ENCODE results near the gene ST8SIA1.
"Not testable (repeated sequence)": the region's sequence is repeated elsewhere in the genome, so short reads cannot be mapped to it uniquely, and the experiment has no call there.

ST8SIA1 gene

GRCh38 chr12:22334410-22335100 is at the start of gene ST8SIA1:
Gene ST8SIA1 (minus strand): TSS chr12:22334707. CDS start chr12:22334232, 475 bp downstream.
- no peak for DNase-seq

DNA sequence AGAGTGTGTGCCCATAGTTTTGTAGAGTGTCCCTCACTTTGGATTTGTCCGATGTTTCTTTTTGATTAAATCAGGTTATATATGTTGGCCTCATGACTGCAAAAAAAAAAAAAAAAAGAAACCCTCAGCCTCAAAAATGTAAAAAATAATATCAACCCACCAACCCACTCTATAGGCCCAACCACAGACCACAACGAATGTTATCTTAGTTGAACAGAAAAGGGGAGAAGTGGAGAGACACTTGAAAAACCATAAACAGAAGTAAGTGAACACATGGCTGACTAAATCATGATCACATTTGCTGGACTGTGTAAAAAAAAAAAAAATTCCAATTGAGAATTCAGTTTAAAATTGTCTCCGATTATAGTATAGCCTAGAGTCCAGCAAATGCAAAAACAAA is 45.5 kb upstream of the ST8SIA1 start:
- DNase-seq, result no peak

- no peak for DNase-seq
Measured at GRCh38 chr12:22377731-22378496, 43.4 kb upstream of the ST8SIA1 start.

DNA sequence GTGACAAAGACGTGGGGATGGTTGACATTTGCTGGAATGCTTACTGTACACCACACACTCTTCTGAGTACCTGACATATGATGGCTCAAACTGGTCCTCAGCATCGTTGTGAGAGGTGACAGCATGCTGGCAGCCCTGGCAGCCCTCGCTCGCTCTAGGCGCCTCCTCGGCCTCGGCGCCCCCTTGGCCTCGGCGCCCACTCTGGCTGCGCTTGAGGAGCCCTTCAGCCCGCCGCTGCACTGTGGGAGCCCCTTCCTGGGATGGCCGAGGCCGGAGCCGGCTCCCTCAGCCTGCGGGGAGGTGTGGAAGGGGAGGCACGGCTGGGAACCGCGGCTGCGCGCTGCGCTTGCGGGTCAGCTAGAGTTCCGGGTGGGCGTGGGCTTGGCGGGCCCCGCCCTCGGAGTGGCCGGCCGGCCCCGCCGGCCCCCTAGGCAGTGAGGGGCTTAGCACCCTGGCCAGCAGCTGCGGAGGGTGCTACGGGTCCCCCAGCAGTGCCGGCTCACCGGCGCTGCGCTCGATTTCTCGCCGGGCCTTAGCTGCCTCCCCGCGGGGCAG is 42.2 kb upstream of the ST8SIA1 start:
- not testable (repeated sequence) for DNase-seq

GRCh38 chr12:22374508-22374907 is 40.0 kb upstream of the ST8SIA1 start:
- no peak for DNase-seq

GRCh38 chr12:22372277-22372837 is 37.9 kb upstream of the ST8SIA1 start:
- DNase-seq, result no peak

DNA sequence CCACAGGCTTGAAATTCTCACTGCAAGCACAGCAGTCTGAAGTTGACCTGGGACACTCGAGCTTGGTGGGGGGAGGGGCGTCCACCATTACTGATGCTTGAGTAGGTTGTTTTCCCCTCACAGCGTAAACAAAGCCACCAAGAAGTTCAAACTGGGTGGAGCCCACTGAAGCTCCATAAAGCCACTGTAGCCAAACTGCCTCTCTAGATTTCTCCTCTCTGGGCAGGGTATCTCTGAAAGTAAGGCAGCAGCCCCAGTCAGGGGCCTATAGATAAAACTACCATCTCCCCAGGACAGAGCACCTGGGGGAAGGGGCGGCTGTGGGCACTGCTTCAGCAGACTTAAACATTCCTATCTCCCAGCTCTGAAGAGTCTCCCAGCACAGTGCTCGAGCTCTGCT is 31.7 kb upstream of the ST8SIA1 start:
- DNase-seq, result no peak

DNA sequence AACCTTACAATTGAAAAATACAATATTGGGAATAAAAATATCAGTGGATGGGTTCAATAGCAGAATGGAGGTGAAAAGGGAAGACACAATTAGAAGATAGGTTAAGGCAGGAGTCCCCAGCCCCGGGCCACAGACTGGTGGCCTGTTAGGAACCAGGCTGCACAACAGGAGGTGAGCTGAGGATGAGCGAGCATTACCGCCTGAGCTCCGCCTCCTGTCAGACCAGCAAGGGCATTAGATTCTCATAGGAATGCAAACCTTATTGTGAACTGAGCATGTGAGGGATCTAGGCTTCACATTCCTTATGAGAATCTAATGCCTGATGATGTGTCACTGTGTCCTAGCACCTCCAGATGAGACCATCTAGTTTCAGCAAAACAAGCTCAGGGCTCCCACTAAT is 27.3 kb upstream of the ST8SIA1 start:
- DNase-seq, result no peak

GRCh38 chr12:22360774-22361173 is 26.3 kb upstream of the ST8SIA1 start:
- no peak for DNase-seq

GRCh38 chr12:22357531-22357930 is 23.0 kb upstream of the ST8SIA1 start:
- DNase-seq, result no peak

- DNase-seq, result no peak
Measured at GRCh38 chr12:22356231-22356630, 21.7 kb upstream of the ST8SIA1 start.

DNA sequence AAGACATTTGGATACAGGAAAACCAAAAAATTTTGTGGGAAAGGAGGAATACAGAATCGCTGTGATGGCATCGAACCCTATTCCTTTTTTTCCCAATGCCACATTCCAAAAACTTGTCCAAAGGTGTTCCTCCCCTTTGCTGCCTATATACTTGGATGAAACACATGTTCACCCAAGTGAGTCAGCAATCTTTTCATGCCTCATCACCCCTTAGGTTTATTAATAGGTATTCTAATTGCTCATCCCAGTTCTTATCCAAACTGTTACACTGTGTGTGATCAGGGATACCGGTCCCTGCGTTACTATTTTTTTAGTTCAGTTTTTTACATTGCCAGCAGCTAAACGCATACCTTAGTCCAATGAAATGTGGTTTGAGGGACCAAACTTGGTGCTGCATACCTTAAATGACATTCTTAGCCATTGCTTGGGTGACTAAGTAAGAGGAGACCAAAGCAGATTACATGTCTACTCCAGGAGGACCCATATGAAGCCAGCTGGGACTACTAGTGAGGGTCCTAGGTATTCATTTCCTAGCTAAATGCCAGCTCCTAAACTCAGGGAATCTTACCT is 20.6 kb upstream of the ST8SIA1 start:
- no peak for DNase-seq

DNA sequence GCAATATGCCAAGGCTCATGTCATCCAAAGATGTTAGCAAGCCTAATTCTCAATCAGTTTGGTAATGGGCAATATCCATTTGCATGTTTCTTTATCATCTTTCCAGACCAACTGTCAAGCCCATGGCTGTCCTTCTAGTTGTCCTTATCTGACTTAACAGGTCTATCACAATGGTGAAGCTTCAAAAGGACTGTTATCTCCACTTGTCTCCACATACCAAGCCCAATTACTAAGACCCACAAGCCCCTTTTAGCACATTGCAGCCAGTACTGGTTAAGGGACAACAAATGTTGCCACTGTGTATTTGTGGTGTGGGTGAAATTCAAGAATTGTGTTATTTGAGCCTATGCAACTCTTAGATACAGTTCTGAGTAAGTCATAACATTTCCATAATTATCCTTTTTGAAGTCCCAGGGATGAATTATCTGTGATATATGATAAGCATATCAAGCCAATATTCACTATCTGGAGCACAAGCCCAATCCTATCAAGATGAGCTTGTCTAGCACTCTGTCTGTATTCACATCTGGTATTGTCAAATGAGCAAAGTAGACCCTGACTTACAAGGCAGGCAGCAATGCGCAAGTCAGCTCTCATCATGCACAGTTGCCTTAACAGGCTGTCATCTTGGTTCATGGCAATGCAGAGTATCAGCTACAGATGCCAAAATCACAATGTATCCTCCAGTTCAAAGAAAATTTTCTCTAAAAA is 19.3 kb upstream of the ST8SIA1 start:
- no peak for DNase-seq

DNA sequence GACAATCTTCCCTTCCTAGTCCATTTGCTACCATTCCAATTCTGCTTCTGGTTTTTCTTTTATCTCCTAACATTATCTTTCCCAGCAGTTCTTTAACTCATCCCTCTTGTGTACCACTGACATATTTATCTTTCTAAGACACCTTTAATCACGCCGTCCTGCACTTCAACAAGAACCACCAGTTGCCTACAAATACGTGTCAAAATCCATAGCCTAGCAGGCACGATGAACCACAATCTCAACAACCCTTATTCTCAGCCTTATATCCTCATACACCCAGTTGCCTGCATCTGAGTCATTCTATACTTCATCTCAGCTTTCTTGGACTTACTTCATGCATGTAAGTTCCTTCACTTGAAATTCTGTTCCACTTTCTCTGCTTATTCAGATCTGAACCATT is 16.4 kb upstream of the ST8SIA1 start:
- no peak for DNase-seq

DNA sequence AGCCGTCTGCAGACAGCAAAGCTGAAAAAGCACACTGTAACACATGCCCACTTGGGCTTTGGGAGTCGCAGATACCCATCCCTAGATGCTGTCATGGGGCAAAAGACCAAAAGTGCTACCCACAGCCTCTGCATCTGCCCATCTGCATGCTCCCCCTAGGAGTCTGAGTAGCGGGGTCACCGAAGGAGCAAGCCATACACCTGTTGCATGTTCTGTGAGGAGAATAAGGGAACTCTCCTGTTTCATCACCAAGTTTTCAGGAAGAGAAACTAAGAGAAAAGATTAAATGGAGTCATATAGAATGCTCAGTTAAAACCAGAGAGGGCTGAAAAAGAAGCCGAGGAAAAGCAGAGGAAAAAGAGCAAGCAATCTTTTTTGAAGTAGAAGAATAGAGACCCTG is 13.7 kb upstream of the ST8SIA1 start:
- DNase-seq, result no peak

GRCh38 chr12:22340143-22340542 is 5.6 kb upstream of the ST8SIA1 start:
- no peak for DNase-seq

- no peak for DNase-seq
Measured at GRCh38 chr12:22339691-22340090, 5.2 kb upstream of the ST8SIA1 start.

- no peak for DNase-seq
Measured at GRCh38 chr12:22335794-22336166, 1.3 kb upstream of the ST8SIA1 start.

DNA sequence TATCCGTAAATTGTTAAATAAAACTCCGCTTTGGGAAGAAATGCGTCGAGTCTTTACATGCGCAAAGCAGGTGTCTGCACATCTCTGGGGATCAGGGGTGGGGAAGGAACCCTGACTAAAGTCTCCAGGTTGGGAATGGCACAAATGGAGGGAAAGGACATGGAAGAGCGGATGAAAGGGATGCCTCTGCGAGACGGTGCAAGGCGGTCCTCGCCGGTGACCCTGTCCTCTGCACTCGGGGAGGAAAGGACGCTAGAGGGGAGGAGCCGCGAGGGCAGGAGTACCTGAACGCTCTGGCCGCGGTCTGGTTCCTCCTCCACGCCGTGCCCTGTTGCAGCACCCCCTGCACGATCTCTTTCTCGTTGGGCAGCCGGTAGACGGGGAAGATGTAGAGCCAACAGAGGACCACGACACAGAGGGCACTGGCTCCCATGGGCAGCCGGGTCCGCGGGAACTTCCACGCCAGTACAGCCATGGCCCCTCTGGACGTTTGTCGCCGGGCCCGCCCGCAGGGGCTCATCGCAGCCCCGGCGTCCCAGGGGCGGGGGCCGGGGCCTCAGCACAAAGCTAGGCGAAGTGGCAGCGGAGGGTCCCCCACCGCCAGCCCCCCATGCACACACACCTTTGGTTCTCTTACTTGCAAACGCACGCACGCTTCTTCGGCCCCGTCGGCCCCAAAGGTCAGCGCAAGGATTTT is 646 bp downstream of the ST8SIA1 start:
- DNase-seq, result no peak

- DNase-seq, result no peak
Measured at GRCh38 chr12:22333186-22333712, 1.3 kb downstream of the ST8SIA1 start.

- DNase-seq, result no peak
Measured at GRCh38 chr12:22332202-22332601, 2.3 kb downstream of the ST8SIA1 start.

DNA sequence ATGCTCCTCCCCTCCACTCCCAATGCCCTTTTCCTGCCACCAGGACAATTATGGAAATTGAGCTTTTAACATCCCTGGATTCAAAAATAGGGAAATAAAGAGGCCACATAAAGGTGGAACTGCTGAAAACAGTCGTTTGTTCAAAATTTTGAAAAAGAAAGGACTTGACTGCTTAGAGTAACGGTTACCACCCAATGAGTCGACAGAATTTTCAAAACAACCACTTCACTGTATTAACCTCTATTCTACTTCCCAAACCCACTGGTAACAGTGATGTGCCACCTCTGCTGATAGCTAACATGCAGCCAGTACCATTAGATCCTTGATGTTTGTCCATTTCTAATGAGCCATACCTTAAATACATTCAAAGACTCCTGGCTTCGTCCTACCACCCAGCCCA is 4.9 kb downstream of the ST8SIA1 start:
- DNase-seq, result no peak
